ENCODE measurements around the gene MAIP1. TPM values are rescaled to one million over a fixed set of nuclear protein-coding genes. Genes with fewer than 3 reads are reported as not detected.

Gene MAIP1
- total and polyA plus RNA-seq, 12 donors = 3.7 to 31.0 (median 26.4) TPM

DNA sequence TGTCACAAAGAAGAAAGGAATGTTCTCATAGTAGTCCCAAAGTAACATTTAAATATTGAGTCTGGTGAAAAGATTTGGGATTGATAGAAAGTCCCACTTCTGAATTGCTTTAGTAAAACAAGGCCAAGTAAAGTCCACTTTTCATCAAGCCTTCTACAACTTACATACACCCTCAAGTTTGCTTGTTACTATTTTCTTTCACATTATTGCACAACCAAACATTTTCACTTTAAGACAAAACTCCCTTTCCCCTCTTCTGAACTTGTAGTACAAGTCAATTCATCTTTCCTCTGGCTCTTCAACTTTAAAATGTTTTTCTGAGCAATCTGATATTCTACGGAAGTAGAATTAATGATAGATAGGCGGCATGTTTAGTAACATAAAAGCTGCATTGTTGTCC lies 11.0 kb downstream of the MAIP1 start:
- intact Hi-C loops (cut with DNase I) = no loop called here
- WGBS, 2 donors = 65 to 74% methylated on average over 2 of the region's 2 CpGs
- TF ChIP-seq, protein P1, sequence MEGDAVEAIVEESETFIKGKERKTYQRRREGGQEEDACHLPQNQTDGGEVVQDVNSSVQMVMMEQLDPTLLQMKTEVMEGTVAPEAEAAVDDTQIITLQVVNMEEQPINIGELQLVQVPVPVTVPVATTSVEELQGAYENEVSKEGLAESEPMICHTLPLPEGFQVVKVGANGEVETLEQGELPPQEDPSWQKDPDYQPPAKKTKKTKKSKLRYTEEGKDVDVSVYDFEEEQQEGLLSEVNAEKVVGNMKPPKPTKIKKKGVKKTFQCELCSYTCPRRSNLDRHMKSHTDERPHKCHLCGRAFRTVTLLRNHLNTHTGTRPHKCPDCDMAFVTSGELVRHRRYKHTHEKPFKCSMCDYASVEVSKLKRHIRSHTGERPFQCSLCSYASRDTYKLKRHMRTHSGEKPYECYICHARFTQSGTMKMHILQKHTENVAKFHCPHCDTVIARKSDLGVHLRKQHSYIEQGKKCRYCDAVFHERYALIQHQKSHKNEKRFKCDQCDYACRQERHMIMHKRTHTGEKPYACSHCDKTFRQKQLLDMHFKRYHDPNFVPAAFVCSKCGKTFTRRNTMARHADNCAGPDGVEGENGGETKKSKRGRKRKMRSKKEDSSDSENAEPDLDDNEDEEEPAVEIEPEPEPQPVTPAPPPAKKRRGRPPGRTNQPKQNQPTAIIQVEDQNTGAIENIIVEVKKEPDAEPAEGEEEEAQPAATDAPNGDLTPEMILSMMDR (IDR thresholded peaks at IDR 0.05) = no peak
- Histone ChIP-seq H3K27ac (no peak overlapping the region), H3K27me3 (no peaks in the 10 kb centered on the region), H3K4me1 (no peaks in the 10 kb centered on the region), H3K9me3 (no peaks in the 10 kb centered on the region), H3K36me3 (peaks cover 0 to 81% (median 29%) of the 10 kb centered on the region in 9 donors), H3K4me3 (no peak overlapping the region)
- DNase-seq (no peak), ATAC-seq (no peak)

DNA sequence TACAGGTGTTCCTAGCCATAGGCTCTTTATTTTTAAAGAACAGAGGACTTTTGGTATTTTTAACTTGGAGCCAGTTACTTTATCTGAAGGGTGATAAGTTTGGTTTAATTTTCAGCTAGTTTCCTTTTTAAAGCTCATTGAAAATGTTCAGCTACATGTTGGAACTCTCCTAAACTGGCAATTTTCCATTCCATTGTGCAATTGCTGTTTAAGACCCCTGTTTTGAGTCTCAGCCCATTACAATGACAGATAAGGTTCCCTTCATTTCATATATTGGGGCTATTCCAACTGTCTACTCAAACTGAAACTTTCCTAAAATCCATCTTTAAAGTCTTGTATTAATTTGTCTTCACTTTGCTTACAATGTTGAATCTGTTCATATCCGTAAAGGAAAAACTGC lies 11.6 kb downstream of the MAIP1 start:
- ATAC-seq (no peak), DNase-seq (no peak)
- no peaks in the 10 kb centered on the region for H3K9me3 ChIP-seq
- no peaks in the 10 kb centered on the region for H3K27me3 ChIP-seq
- peaks cover 0 to 75% (median 26%) of the 10 kb centered on the region in 9 donors for H3K36me3 ChIP-seq
- TF ChIP-seq, protein P1 (IDR thresholded peaks at IDR 0.05) = no peak
- intact Hi-C loops (cut with DNase I) = no loop called here
- WGBS, 2 donors = 83 to 89% methylated on average over 1 of the region's 1 CpG
- H3K27ac ChIP-seq = no peak overlapping the region
- H3K4me3 ChIP-seq = no peak overlapping the region
- H3K4me1 ChIP-seq = no peaks in the 10 kb centered on the region

DNA sequence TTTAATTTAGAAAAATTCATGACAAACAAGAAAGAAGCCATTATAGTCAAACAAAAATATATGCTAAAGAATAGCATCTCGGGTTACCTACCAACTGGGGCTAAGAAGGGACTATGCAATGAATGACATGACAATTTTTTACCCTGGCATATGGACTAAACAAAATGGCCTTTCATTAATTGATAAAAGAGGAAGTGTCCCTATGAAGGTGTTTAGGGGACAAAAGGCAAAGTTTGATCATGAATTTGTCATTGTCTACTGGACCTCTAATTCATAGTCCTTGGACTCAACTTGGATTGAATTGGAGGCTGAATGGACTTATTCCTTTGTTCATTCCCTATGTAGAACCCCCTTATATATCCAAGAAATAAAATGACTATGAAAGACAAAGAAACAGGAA lies 12.7 kb downstream of the MAIP1 start:
- Histone ChIP-seq H3K4me3 (no peak overlapping the region), H3K36me3 (peaks cover 0 to 68% (median 19%) of the 10 kb centered on the region in 9 donors), H3K27me3 (no peaks in the 10 kb centered on the region), H3K9me3 (no peaks in the 10 kb centered on the region), H3K4me1 (no peaks in the 10 kb centered on the region), H3K27ac (no peak overlapping the region)
- TF ChIP-seq, protein P1 (IDR thresholded peaks at IDR 0.05) = no peak
- DNase-seq = no peak
- intact Hi-C loops (cut with DNase I) = no loop called here
- ATAC-seq = no peak
- 88 to 100% methylated on average over 1 of the region's 1 CpG for WGBS, 2 donors

DNA sequence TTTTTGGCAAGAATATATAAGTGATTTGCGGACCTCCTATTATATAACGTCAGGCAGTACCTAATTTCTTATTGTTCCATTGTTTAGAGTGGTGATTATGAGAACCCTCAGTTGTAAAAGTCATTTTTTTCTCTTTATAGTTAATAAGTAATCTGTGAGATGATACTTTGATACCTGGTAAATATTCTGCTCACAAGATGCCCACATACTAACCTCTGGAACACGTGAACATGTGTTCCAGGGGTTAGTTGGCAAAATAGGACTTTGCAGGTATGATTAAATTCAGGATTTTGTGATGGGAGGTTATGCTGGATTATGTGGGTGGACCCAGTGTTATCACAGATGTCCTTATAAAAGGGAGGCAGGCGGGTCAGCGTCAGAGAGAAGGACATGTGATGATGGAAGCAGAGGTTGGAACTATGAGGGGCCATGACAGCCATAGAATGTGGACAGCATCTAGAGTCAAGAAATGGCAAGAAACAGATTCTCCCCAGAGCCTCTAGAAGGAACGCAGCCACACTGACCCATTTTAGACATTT lies 16.8 kb downstream of the MAIP1 start:
- Histone ChIP-seq H3K9me3 (no peaks in the 10 kb centered on the region), H3K4me1 (no peaks in the 10 kb centered on the region), H3K27me3 (no peaks in the 10 kb centered on the region), H3K36me3 (peaks cover 0 to 30% (median 0%) of the 10 kb centered on the region in 9 donors), H3K4me3 (no peak overlapping the region), H3K27ac (no peak overlapping the region)
- DNase-seq (no peak), ATAC-seq (no peak)
- TF ChIP-seq, protein P1 (IDR thresholded peaks at IDR 0.05) = no peak
- WGBS, 2 donors = 86 to 89% methylated on average over 6 of the region's 6 CpGs
- intact Hi-C loops (cut with DNase I) = loop anchor here in 6 of 10 donors (2.0 to 10.0 kb wide), 3 partner anchors 509 to 733 kb away; no protein-coding TSS in a partner anchor
